ENCODE data around the gene ST6GAL2. TPM values are rescaled to one million over a fixed set of nuclear protein-coding genes. Genes with fewer than 3 reads are reported as not detected.

Gene ST6GAL2
- polyA plus RNA-seq, 6 donors from 2014 or later = not detected

GRCh38 chr2:106792671-106793070 is 93.3 kb downstream of the ST6GAL2 start:
- Mint-ChIP-seq H3K9me3 (peaks cover 0 to 13% (median 4%) of the 10 kb centered on the region in 7 donors), H3K27ac (no peak overlapping the region), H3K27me3 (no peaks in the 10 kb centered on the region), H3K36me3 (no peaks in the 10 kb centered on the region), H3K4me1 (no peaks in the 10 kb centered on the region), H3K4me3 (no peak overlapping the region)
- ATAC-seq (ENCODE audit: low read depth in 2 of 2) (no peak), DNase-seq (no peak)

- no peaks in the 10 kb centered on the region for H3K4me1 Mint-ChIP-seq
- no peak overlapping the region for H3K27ac Mint-ChIP-seq
- ATAC-seq (ENCODE audit: low read depth in 2 of 2) (no peak), DNase-seq (no peak)
- no peak overlapping the region for H3K4me3 Mint-ChIP-seq
- H3K9me3 Mint-ChIP-seq = peaks cover 0 to 16% (median 4%) of the 10 kb centered on the region in 7 donors
- no peaks in the 10 kb centered on the region for H3K27me3 Mint-ChIP-seq
- no peaks in the 10 kb centered on the region for H3K36me3 Mint-ChIP-seq
These were observed 96.8 kb downstream of the ST6GAL2 start for GRCh38 chr2:106789185-106789584.

- Mint-ChIP-seq H3K9me3 (peaks cover 3 to 18% (median 8%) of the 10 kb centered on the region in 7 donors), H3K27me3 (peaks cover 0 to 4% (median 0%) of the 10 kb centered on the region in 3 donors), H3K36me3 (no peaks in the 10 kb centered on the region), H3K4me1 (no peaks in the 10 kb centered on the region), H3K27ac (no peak overlapping the region), H3K4me3 (no peak overlapping the region)
- ATAC-seq (ENCODE audit: low read depth in 2 of 2) (no peak), DNase-seq (no peak)
These were observed 103.3 kb downstream of the ST6GAL2 start for GRCh38 chr2:106782681-106783080.

GRCh38 chr2:106781196-106781595 is 104.8 kb downstream of the ST6GAL2 start:
- H3K4me1 Mint-ChIP-seq = no peaks in the 10 kb centered on the region
- H3K36me3 Mint-ChIP-seq = no peaks in the 10 kb centered on the region
- DNase-seq (no peak), ATAC-seq (ENCODE audit: low read depth in 2 of 2) (no peak)
- H3K4me3 Mint-ChIP-seq = no peak overlapping the region
- H3K9me3 Mint-ChIP-seq = peaks cover 3 to 17% (median 11%) of the 10 kb centered on the region in 7 donors
- H3K27ac Mint-ChIP-seq = no peak overlapping the region
- H3K27me3 Mint-ChIP-seq = peaks cover 0 to 4% (median 0%) of the 10 kb centered on the region in 3 donors

GRCh38 chr2:106771811-106772210 is 114.2 kb downstream of the ST6GAL2 start:
- Mint-ChIP-seq H3K36me3 (no peaks in the 10 kb centered on the region), H3K9me3 (peaks cover 0 to 8% (median 2%) of the 10 kb centered on the region in 7 donors), H3K4me1 (no peaks in the 10 kb centered on the region), H3K27me3 (no peaks in the 10 kb centered on the region), H3K27ac (no peak overlapping the region), H3K4me3 (no peak overlapping the region)
- DNase-seq (no peak), ATAC-seq (ENCODE audit: low read depth in 2 of 2) (no peak)

- H3K4me1 Mint-ChIP-seq = no peaks in the 10 kb centered on the region
- H3K27ac Mint-ChIP-seq = no peak overlapping the region
- DNase-seq = no peak
- H3K4me3 Mint-ChIP-seq = no peak overlapping the region
- H3K36me3 Mint-ChIP-seq = no peaks in the 10 kb centered on the region
- H3K27me3 Mint-ChIP-seq = no peaks in the 10 kb centered on the region
- H3K9me3 Mint-ChIP-seq = peaks cover 0 to 11% (median 0%) of the 10 kb centered on the region in 7 donors
- no peak for ATAC-seq (ENCODE audit: low read depth in 2 of 2)
These were observed 115.0 kb downstream of the ST6GAL2 start for GRCh38 chr2:106770986-106771385.

- no peak overlapping the region for H3K4me3 Mint-ChIP-seq
- no peaks in the 10 kb centered on the region for H3K27me3 Mint-ChIP-seq
- no peak for ATAC-seq (ENCODE audit: low read depth in 2 of 2)
- H3K9me3 Mint-ChIP-seq = peaks cover 0 to 10% (median 4%) of the 10 kb centered on the region in 7 donors
- DNase-seq = no peak
- H3K36me3 Mint-ChIP-seq = no peaks in the 10 kb centered on the region
- H3K27ac Mint-ChIP-seq = no peak overlapping the region
- no peaks in the 10 kb centered on the region for H3K4me1 Mint-ChIP-seq
These were observed 121.4 kb downstream of the ST6GAL2 start for GRCh38 chr2:106764614-106765013.

GRCh38 chr2:106759966-106760365 is 126.0 kb downstream of the ST6GAL2 start:
- H3K4me1 Mint-ChIP-seq = no peaks in the 10 kb centered on the region
- H3K36me3 Mint-ChIP-seq = no peaks in the 10 kb centered on the region
- no peak overlapping the region for H3K27ac Mint-ChIP-seq
- ATAC-seq (ENCODE audit: low read depth in 2 of 2) (no peak), DNase-seq (no peak)
- H3K9me3 Mint-ChIP-seq = peaks cover 0 to 10% (median 0%) of the 10 kb centered on the region in 7 donors
- H3K27me3 Mint-ChIP-seq = no peaks in the 10 kb centered on the region
- no peak overlapping the region for H3K4me3 Mint-ChIP-seq

- Mint-ChIP-seq H3K9me3 (peaks cover 0 to 10% (median 0%) of the 10 kb centered on the region in 7 donors), H3K27me3 (no peaks in the 10 kb centered on the region), H3K4me1 (no peaks in the 10 kb centered on the region), H3K4me3 (no peak overlapping the region), H3K27ac (no peak overlapping the region), H3K36me3 (no peaks in the 10 kb centered on the region)
- DNase-seq (no peak), ATAC-seq (ENCODE audit: low read depth in 2 of 2) (no peak)
These were observed 127.0 kb downstream of the ST6GAL2 start for GRCh38 chr2:106758901-106759497.
